ENCODE measurements around the gene PLCG1.

PLCG1 gene

GRCh38 chr20:41119614-41120561 is 17.5 kb upstream of the PLCG1 start:
- no peak overlapping the region for H3K4me3 ChIP-seq (ENCODE audit: insufficient read depth in 1 of 2, low read depth in 1 of 2, low read length in 2 of 2)
- no peak overlapping the region for H2BK5ac ChIP-seq (ENCODE audit: low read depth, low read length, poor library complexity, severe bottlenecking)
- no peak overlapping the region for H3K18ac ChIP-seq (ENCODE audit: low read depth in 1 of 2, low read length in 2 of 2)
- no peak overlapping the region for H2AFZ ChIP-seq (ENCODE audit: low read depth, low read length)
- no peak overlapping the region for H3K14ac ChIP-seq (ENCODE audit: low read length in 2 of 2)
- no peak overlapping the region for H4K91ac ChIP-seq (ENCODE audit: low read length)
- no peaks in the 10 kb centered on the region for H3K9me3 ChIP-seq (ENCODE audit: control insufficient read depth, low read length)
- no peak overlapping the region for H3K27ac ChIP-seq (ENCODE audit: low read length, poor library complexity, severe bottlenecking)
- no peak overlapping the region for H3K23ac ChIP-seq (ENCODE audit: low read length in 2 of 2)
- no peaks in the 10 kb centered on the region for H3K27me3 ChIP-seq (ENCODE audit: control insufficient read depth in 1 of 2, insufficient read depth in 1 of 2, low read length in 2 of 2)
- H2BK12ac ChIP-seq (ENCODE audit: low read length in 2 of 2), result no peak overlapping the region
- H4K8ac ChIP-seq (ENCODE audit: low read length), result no peak overlapping the region
- DNase-seq, result no peak
- H2BK120ac ChIP-seq (ENCODE audit: low read depth, low read length), result no peak overlapping the region
- no peaks in the 10 kb centered on the region for H3K4me1 ChIP-seq (ENCODE audit: control insufficient read depth, insufficient read depth, low read depth, low read length)
- H3K4me2 ChIP-seq (ENCODE audit: low read length, poor library complexity, severe bottlenecking), result no peak overlapping the region
- no peak overlapping the region for H2AK5ac ChIP-seq (ENCODE audit: low read length, severe bottlenecking)
- H3K36me3 ChIP-seq (ENCODE audit: control insufficient read depth in 1 of 2, insufficient read depth in 2 of 2, low read depth in 1 of 2, low read length in 2 of 2), result peaks cover 51 to 95% of the 10 kb centered on the region in 2 experiments
- H3K4ac ChIP-seq (ENCODE audit: low read depth in 1 of 2, low read length in 2 of 2), result no peak overlapping the region
- H3K9ac ChIP-seq (ENCODE audit: low read length), result no peak overlapping the region
- no peak overlapping the region for H2BK15ac ChIP-seq (ENCODE audit: low read depth, poor library complexity, severe bottlenecking)
- WGBS, result 95% methylated on average over 6 of the region's 7 CpGs
- peaks cover 19% of the 10 kb centered on the region for H3K79me1 ChIP-seq (replicated peaks; ENCODE audit: low read length, poor library complexity, severe bottlenecking)

DNA sequence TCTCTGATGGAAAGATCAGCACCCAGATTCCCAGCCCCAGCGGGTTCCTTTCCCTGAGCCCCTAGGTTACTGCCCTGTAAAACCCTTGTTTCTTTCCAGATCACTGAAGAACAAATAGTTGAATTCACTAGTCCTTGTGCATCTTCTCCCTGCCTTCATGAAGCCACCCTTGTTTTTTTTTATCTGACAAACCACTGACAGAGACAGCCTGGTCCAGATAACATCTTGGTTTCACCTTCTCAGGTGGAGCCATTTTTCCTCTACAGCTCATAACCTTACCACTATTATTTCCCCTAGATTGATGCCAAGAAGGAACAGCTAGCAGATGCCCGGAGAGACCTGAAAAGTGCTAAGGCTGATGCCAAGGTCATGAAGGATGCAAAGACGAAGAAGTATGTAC is 15.9 kb upstream of the PLCG1 start:
- Histone ChIP-seq H2BK12ac (ENCODE audit: low read length in 2 of 2) (no peak overlapping the region), H3K18ac (ENCODE audit: low read depth in 1 of 2, low read length in 2 of 2) (no peak overlapping the region), H3K36me3 (ENCODE audit: control insufficient read depth in 1 of 2, insufficient read depth in 2 of 2, low read depth in 1 of 2, low read length in 2 of 2) (peaks cover 55 to 95% of the 10 kb centered on the region in 2 experiments), H3K27me3 (ENCODE audit: control insufficient read depth in 1 of 2, insufficient read depth in 1 of 2, low read length in 2 of 2) (no peaks in the 10 kb centered on the region), H3K4me2 (ENCODE audit: low read length, poor library complexity, severe bottlenecking) (no peak overlapping the region), H3K4ac (ENCODE audit: low read depth in 1 of 2, low read length in 2 of 2) (no peak overlapping the region), H2AFZ (ENCODE audit: low read depth, low read length) (no peak overlapping the region), H3K4me3 (ENCODE audit: insufficient read depth in 1 of 2, low read depth in 1 of 2, low read length in 2 of 2) (no peak overlapping the region), H4K91ac (ENCODE audit: low read length) (no peak overlapping the region), H2BK5ac (ENCODE audit: low read depth, low read length, poor library complexity, severe bottlenecking) (no peak overlapping the region), H3K9me3 (ENCODE audit: control insufficient read depth, low read length) (no peaks in the 10 kb centered on the region), H3K9ac (ENCODE audit: low read length) (no peak overlapping the region), H4K8ac (ENCODE audit: low read length) (no peak overlapping the region), H3K14ac (ENCODE audit: low read length in 2 of 2) (no peak overlapping the region), H3K79me1 (replicated peaks; ENCODE audit: low read length, poor library complexity, severe bottlenecking) (peaks cover 16% of the 10 kb centered on the region), H3K23ac (ENCODE audit: low read length in 2 of 2) (no peak overlapping the region), H3K27ac (ENCODE audit: low read length, poor library complexity, severe bottlenecking) (no peak overlapping the region), H2BK120ac (ENCODE audit: low read depth, low read length) (no peak overlapping the region), H2BK15ac (ENCODE audit: low read depth, poor library complexity, severe bottlenecking) (no peak overlapping the region), H3K4me1 (ENCODE audit: control insufficient read depth, insufficient read depth, low read depth, low read length) (peaks cover 2% of the 10 kb centered on the region), H2AK5ac (ENCODE audit: low read length, severe bottlenecking) (no peak overlapping the region)
- DNase-seq, result no peak
- WGBS, result 96% methylated on average over 3 of the region's 3 CpGs

- Histone ChIP-seq H3K9ac (ENCODE audit: low read length) (no peak overlapping the region), H3K18ac (ENCODE audit: low read depth in 1 of 2, low read length in 2 of 2) (no peak overlapping the region), H3K27ac (ENCODE audit: low read length, poor library complexity, severe bottlenecking) (no peak overlapping the region), H2AFZ (ENCODE audit: low read depth, low read length) (no peak overlapping the region), H2BK12ac (ENCODE audit: low read length in 2 of 2) (no peak overlapping the region), H2BK5ac (ENCODE audit: low read depth, low read length, poor library complexity, severe bottlenecking) (no peak overlapping the region), H3K4ac (ENCODE audit: low read depth in 1 of 2, low read length in 2 of 2) (no peak overlapping the region), H3K4me1 (ENCODE audit: control insufficient read depth, insufficient read depth, low read depth, low read length) (peaks cover 2% of the 10 kb centered on the region), H3K36me3 (ENCODE audit: control insufficient read depth in 1 of 2, insufficient read depth in 2 of 2, low read depth in 1 of 2, low read length in 2 of 2) (peaks cover 54 to 85% of the 10 kb centered on the region in 2 experiments), H3K4me2 (ENCODE audit: low read length, poor library complexity, severe bottlenecking) (no peak overlapping the region), H3K14ac (ENCODE audit: low read length in 2 of 2) (no peak overlapping the region), H4K8ac (ENCODE audit: low read length) (no peak overlapping the region), H2BK120ac (ENCODE audit: low read depth, low read length) (no peak overlapping the region), H2AK5ac (ENCODE audit: low read length, severe bottlenecking) (no peak overlapping the region), H3K79me1 (replicated peaks; ENCODE audit: low read length, poor library complexity, severe bottlenecking) (peaks cover 16% of the 10 kb centered on the region), H3K23ac (ENCODE audit: low read length in 2 of 2) (no peak overlapping the region), H3K4me3 (ENCODE audit: insufficient read depth in 1 of 2, low read depth in 1 of 2, low read length in 2 of 2) (no peak overlapping the region), H2BK15ac (ENCODE audit: low read depth, poor library complexity, severe bottlenecking) (no peak overlapping the region), H3K9me3 (ENCODE audit: control insufficient read depth, low read length) (no peaks in the 10 kb centered on the region), H3K27me3 (ENCODE audit: control insufficient read depth in 1 of 2, insufficient read depth in 1 of 2, low read length in 2 of 2) (no peaks in the 10 kb centered on the region), H4K91ac (ENCODE audit: low read length) (no peak overlapping the region)
- DNase-seq, result no peak
- WGBS, result 100% methylated on average over 5 of the region's 6 CpGs
Observed at GRCh38 chr20:41123631-41124030, 13.7 kb upstream of the PLCG1 start.

DNA sequence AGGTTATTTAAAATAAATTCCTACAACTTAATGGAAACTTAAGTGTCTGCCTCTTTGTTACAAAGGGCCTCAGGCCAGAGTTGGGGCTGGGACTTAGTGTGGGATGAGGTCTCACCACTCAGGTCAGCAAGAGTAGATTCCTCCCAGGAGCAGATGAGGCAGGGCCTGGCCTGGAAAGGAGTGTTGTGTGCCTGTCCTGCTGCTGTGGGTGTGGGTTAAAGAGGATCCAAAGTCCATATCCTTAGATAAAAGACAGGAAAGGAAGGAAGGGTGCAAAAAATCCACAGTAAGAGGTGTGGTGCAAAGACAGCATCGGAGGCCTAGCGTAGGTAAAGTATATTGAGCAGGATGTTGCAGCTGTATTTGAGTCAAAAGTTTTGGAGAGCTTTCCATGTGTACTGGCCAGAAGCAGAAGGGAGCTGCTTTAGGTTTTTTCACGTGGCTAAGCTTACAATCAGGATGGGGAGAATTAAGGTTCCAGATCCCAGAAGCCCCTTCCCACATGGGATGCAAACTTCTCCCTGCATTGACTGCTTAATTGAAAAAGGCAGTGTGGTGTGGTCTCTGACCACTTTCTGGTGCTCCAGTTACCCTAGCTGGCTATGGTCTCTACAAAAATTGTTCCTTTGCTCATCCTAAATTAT is 12.8 kb upstream of the PLCG1 start:
- Histone ChIP-seq H3K36me3 (ENCODE audit: control insufficient read depth in 1 of 2, insufficient read depth in 2 of 2, low read depth in 1 of 2, low read length in 2 of 2) (peaks cover 54 to 76% of the 10 kb centered on the region in 2 experiments), H3K4me1 (ENCODE audit: control insufficient read depth, insufficient read depth, low read depth, low read length) (peaks cover 2% of the 10 kb centered on the region), H2BK12ac (ENCODE audit: low read length in 2 of 2) (no peak overlapping the region), H3K9me3 (ENCODE audit: control insufficient read depth, low read length) (no peaks in the 10 kb centered on the region), H4K91ac (ENCODE audit: low read length) (no peak overlapping the region), H3K27ac (ENCODE audit: low read length, poor library complexity, severe bottlenecking) (no peak overlapping the region), H2BK120ac (ENCODE audit: low read depth, low read length) (no peak overlapping the region), H4K8ac (ENCODE audit: low read length) (no peak overlapping the region), H3K4me2 (ENCODE audit: low read length, poor library complexity, severe bottlenecking) (no peak overlapping the region), H3K18ac (ENCODE audit: low read depth in 1 of 2, low read length in 2 of 2) (no peak overlapping the region), H2BK15ac (ENCODE audit: low read depth, poor library complexity, severe bottlenecking) (no peak overlapping the region), H2AK5ac (ENCODE audit: low read length, severe bottlenecking) (no peak overlapping the region), H3K14ac (ENCODE audit: low read length in 2 of 2) (no peak overlapping the region), H3K27me3 (ENCODE audit: control insufficient read depth in 1 of 2, insufficient read depth in 1 of 2, low read length in 2 of 2) (no peaks in the 10 kb centered on the region), H3K4me3 (ENCODE audit: insufficient read depth in 1 of 2, low read depth in 1 of 2, low read length in 2 of 2) (no peak overlapping the region), H2AFZ (ENCODE audit: low read depth, low read length) (no peak overlapping the region), H3K23ac (ENCODE audit: low read length in 2 of 2) (no peak overlapping the region), H3K79me1 (replicated peaks; ENCODE audit: low read length, poor library complexity, severe bottlenecking) (peaks cover 15% of the 10 kb centered on the region), H3K9ac (ENCODE audit: low read length) (no peak overlapping the region), H2BK5ac (ENCODE audit: low read depth, low read length, poor library complexity, severe bottlenecking) (no peak overlapping the region), H3K4ac (ENCODE audit: low read depth in 1 of 2, low read length in 2 of 2) (no peak overlapping the region)
- no peak for DNase-seq
- WGBS, result 98% methylated on average over 2 of the region's 3 CpGs
